ENCODE measurements around the gene EPS8L2.

DNA sequence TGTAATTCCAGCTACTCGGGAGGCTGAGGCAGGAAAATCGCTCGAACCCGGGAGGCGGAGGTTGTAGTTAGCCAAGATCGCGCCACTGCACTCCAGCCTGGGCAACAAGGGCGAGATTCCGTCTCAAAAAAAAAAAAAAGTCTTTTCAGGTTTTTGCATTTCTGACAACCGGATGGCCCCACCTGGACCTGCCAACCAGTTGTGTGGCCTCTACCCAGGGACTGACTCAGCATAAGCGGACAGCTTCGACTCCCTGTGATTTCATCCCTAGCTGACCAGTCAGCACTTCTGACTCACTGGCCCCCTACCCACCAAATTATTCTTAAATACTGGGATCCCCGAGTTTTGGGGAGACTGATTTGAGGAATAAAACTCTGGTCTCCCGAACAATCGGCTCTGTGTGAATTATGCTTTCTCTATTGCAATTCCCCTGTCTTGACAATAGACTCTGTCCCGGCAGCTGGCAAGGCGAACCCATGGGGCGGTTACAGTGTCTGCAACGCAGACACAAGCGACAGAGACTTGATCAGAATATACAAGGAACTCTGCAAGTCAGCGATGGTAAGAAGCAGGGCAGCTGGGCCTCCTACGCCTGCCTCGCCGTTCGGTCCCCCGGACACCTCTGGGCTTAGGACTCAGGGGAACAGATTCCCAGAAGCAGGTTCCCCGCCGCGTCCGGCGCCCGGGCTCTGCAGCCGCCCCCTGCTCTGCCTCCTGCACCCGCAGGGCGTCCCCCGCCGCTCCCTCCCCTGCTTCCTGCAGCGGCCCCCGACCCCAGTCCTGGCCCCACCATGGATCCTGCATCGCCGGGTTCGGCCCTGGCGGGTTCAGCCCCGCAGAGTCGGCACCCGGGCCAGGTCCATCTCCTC, 40.5 kb downstream of the EPS8L2 start:
- TF ChIP-seq CTCF (IDR thresholded peaks at IDR 0.05; ENCODE audit: low read depth, low read length, missing input control): no peak
- no peak for TF ChIP-seq ZBTB33 (IDR thresholded peaks at IDR 0.05)
- no peak for TF ChIP-seq ATF3 (IDR thresholded peaks at IDR 0.05)
- TF ChIP-seq RAD21 (IDR thresholded peaks at IDR 0.05): no peak
- TF ChIP-seq SP1 (IDR thresholded peaks at IDR 0.05): no peak
- TF ChIP-seq, protein P1, sequence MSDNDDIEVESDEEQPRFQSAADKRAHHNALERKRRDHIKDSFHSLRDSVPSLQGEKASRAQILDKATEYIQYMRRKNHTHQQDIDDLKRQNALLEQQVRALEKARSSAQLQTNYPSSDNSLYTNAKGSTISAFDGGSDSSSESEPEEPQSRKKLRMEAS (IDR thresholded peaks at IDR 0.05): no peak
- no peak for TF ChIP-seq NR2F2 (IDR thresholded peaks at IDR 0.05)
- TF ChIP-seq FOXA1 (IDR thresholded peaks at IDR 0.05): no peak
- no peak for TF ChIP-seq TAF1 (conservative IDR thresholded peaks at IDR 0.05)
- no peak for TF ChIP-seq HNF4A (conservative IDR thresholded peaks at IDR 0.05)
- no peak for TF ChIP-seq REST (IDR thresholded peaks at IDR 0.05)
- TF ChIP-seq JUND (IDR thresholded peaks at IDR 0.05): no peak
